A549 (cell line): ENCODE data around the gene HEXD.

ENCODE experiments used
- POLR2A ChIP-seq: IDR thresholded peaks from 2 replicates; pipeline ENCODE4 v1.6.1; 2012; ENCODE audit warnings: mild to moderate bottlenecking, low read length
- SMC3 ChIP-seq: fragments of >200 bp; sonication (Bioruptor Twin); formaldehyde crosslinking; IDR thresholded peaks from 3 replicates; pipeline ENCODE4 v1.6.1; 2018; ENCODE audit warnings: inconsistent platforms
- TF ChIP-seq, protein P1 (sequence below): fragments of >200 bp; sonication (Bioruptor Twin); formaldehyde crosslinking; IDR thresholded peaks from 3 replicates; pipeline ENCODE4 v1.5.1; 2016

DNA sequence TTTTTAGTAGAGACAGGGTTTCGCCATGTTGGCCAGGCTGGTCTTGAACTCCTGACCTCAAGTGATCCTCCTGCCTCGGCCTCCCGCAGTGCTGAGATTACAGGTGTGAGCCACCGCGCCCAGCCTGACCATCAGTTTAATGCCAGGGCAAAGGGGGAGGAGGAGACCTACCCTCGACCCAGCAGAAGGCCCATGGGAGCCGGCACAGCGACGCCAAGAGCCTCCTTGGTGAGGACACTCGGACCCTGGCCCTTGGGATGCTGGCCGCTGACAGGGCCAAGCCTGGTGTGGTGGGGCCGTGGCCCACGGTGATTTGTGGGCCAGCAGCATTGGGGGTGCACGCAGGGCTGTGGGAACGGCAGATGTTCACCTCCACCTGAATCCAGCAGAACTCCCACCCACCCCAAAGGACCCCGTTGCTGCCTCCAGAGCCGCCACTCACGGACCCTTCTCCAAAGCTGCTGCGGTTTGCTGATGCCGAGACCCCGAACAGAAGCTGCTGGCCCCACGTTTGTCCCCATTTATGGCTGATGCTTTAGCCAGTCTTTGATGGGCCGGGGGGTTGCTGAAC lies 26.6 kb upstream of the HEXD start:
- TF ChIP-seq, protein P1, sequence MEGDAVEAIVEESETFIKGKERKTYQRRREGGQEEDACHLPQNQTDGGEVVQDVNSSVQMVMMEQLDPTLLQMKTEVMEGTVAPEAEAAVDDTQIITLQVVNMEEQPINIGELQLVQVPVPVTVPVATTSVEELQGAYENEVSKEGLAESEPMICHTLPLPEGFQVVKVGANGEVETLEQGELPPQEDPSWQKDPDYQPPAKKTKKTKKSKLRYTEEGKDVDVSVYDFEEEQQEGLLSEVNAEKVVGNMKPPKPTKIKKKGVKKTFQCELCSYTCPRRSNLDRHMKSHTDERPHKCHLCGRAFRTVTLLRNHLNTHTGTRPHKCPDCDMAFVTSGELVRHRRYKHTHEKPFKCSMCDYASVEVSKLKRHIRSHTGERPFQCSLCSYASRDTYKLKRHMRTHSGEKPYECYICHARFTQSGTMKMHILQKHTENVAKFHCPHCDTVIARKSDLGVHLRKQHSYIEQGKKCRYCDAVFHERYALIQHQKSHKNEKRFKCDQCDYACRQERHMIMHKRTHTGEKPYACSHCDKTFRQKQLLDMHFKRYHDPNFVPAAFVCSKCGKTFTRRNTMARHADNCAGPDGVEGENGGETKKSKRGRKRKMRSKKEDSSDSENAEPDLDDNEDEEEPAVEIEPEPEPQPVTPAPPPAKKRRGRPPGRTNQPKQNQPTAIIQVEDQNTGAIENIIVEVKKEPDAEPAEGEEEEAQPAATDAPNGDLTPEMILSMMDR, result no peak
- TF ChIP-seq POLR2A (no peak), SMC3 (no peak)
